ENCODE data around the gene CHD6. TPM values are rescaled to one million over a fixed set of nuclear protein-coding genes. Genes with fewer than 3 reads are reported as not detected.

CHD6 gene
- total RNA-seq = 10 to 100 TPM; 39.4 to 42.5 TPM

- H3K27ac Mint-ChIP-seq = peak within 1 kb of the TSS; percentile 89
Measured at GRCh38 chr20:41617902-41618806, at the start of gene CHD6. CHD6 (minus strand) TSS chr20:41618377; CDS start chr20:41551337, 67,040 bp downstream.

GRCh38 chr20:41664584-41664983 is 46.4 kb upstream of the CHD6 start:
- Mint-ChIP-seq H3K9me3 (peaks cover 3% of the 10 kb centered on the region), H3K4me3 (no peak overlapping the region), H3K27ac (no peak overlapping the region), H3K27me3 (peaks cover 14% of the 10 kb centered on the region), H3K4me1 (peaks cover 2% of the 10 kb centered on the region), H3K36me3 (ENCODE audit: low read depth) (no peaks in the 10 kb centered on the region)
- no peak for DNase-seq
- CTCF ChIA-PET = no interaction called here
- POLR2A ChIA-PET = no interaction called here

More at GRCh38 chr20:41617902-41618806, at the start of gene CHD6:
- no peaks in the 10 kb centered on the region for H3K27me3 Mint-ChIP-seq
- peaks cover 40% of the 10 kb centered on the region for H3K4me1 Mint-ChIP-seq
- ChIA-PET CTCF (interaction anchor here (0.7 to 2.0 kb wide), 4 partner anchors 11 to 655 kb away, joined by 3 to 4 read pairs (median 4); no protein-coding TSS in a partner anchor), POLR2A (interaction anchor here (0.6 to 1.0 kb wide), 2 partner anchors 74 to 199 kb away, joined by 6 to 7 read pairs; no protein-coding TSS in a partner anchor)
- peak within 1 kb of the TSS; percentile 86 for H3K4me3 Mint-ChIP-seq
- no peaks in the 10 kb centered on the region for H3K9me3 Mint-ChIP-seq
- H3K36me3 Mint-ChIP-seq (ENCODE audit: low read depth) = peaks cover 2% of the 10 kb centered on the region
- peak; percentile 100 for DNase-seq

- H3K27me3 Mint-ChIP-seq = peaks cover 10% of the 10 kb centered on the region
- POLR2A ChIA-PET = no interaction called here
- H3K4me3 Mint-ChIP-seq = no peak overlapping the region
- no peaks in the 10 kb centered on the region for H3K36me3 Mint-ChIP-seq (ENCODE audit: low read depth)
- peaks cover 7% of the 10 kb centered on the region for H3K4me1 Mint-ChIP-seq
- H3K9me3 Mint-ChIP-seq = peaks cover 3% of the 10 kb centered on the region
- DNase-seq = no peak
- H3K27ac Mint-ChIP-seq = no peak overlapping the region
- CTCF ChIA-PET = no interaction called here
Measured at GRCh38 chr20:41657655-41658054, 39.5 kb upstream of the CHD6 start.

- no peaks in the 10 kb centered on the region for H3K36me3 Mint-ChIP-seq (ENCODE audit: low read depth)
- peaks cover 7% of the 10 kb centered on the region for H3K4me1 Mint-ChIP-seq
- peaks cover 3% of the 10 kb centered on the region for H3K9me3 Mint-ChIP-seq
- H3K27ac Mint-ChIP-seq = no peak overlapping the region
- no peak for DNase-seq
- H3K27me3 Mint-ChIP-seq = peaks cover 6% of the 10 kb centered on the region
- ChIA-PET POLR2A (no interaction called here), CTCF (interaction anchor here (0.6 to 1.0 kb wide), 2 partner anchors 13 to 130 kb away, joined by 3 to 4 read pairs; no protein-coding TSS in a partner anchor)
- no peak overlapping the region for H3K4me3 Mint-ChIP-seq
Measured at GRCh38 chr20:41655962-41656618, 37.9 kb upstream of the CHD6 start.

GRCh38 chr20:41654884-41655283 is 36.7 kb upstream of the CHD6 start:
- no peaks in the 10 kb centered on the region for H3K9me3 Mint-ChIP-seq
- peaks cover 7% of the 10 kb centered on the region for H3K4me1 Mint-ChIP-seq
- no peak overlapping the region for H3K4me3 Mint-ChIP-seq
- no peaks in the 10 kb centered on the region for H3K36me3 Mint-ChIP-seq (ENCODE audit: low read depth)
- DNase-seq = no peak
- ChIA-PET POLR2A (no interaction called here), CTCF (interaction anchor here (0.6 kb wide), 1 partner anchor 15 kb away, joined by 3 read pairs; no protein-coding TSS in a partner anchor)
- no peak overlapping the region for H3K27ac Mint-ChIP-seq
- H3K27me3 Mint-ChIP-seq = peaks cover 9% of the 10 kb centered on the region

- no peak overlapping the region for H3K4me3 Mint-ChIP-seq
- POLR2A ChIA-PET = no interaction called here
- H3K27me3 Mint-ChIP-seq = peaks cover 9% of the 10 kb centered on the region
- H3K36me3 Mint-ChIP-seq (ENCODE audit: low read depth) = no peaks in the 10 kb centered on the region
- H3K9me3 Mint-ChIP-seq = no peaks in the 10 kb centered on the region
- CTCF ChIA-PET = no interaction called here
- no peak overlapping the region for H3K27ac Mint-ChIP-seq
- peaks cover 2% of the 10 kb centered on the region for H3K4me1 Mint-ChIP-seq
- no peak for DNase-seq
Measured at GRCh38 chr20:41654292-41654691, 36.1 kb upstream of the CHD6 start.

GRCh38 chr20:41650231-41650948 is 32.2 kb upstream of the CHD6 start:
- Mint-ChIP-seq H3K36me3 (ENCODE audit: low read depth) (no peaks in the 10 kb centered on the region), H3K27ac (no peak overlapping the region), H3K27me3 (peaks cover 5% of the 10 kb centered on the region), H3K9me3 (no peaks in the 10 kb centered on the region), H3K4me1 (no peaks in the 10 kb centered on the region), H3K4me3 (no peak overlapping the region)
- CTCF ChIA-PET = no interaction called here
- POLR2A ChIA-PET = no interaction called here
- no peak for DNase-seq

- no peaks in the 10 kb centered on the region for H3K9me3 Mint-ChIP-seq
- DNase-seq = no peak
- H3K4me1 Mint-ChIP-seq = no peaks in the 10 kb centered on the region
- H3K27ac Mint-ChIP-seq = no peak overlapping the region
- H3K27me3 Mint-ChIP-seq = peaks cover 5% of the 10 kb centered on the region
- ChIA-PET CTCF (interaction anchor here (1.2 kb wide), 1 partner anchor 15 kb away, joined by 3 read pairs; no protein-coding TSS in a partner anchor), POLR2A (no interaction called here)
- H3K4me3 Mint-ChIP-seq = no peak overlapping the region
- no peaks in the 10 kb centered on the region for H3K36me3 Mint-ChIP-seq (ENCODE audit: low read depth)
Measured at GRCh38 chr20:41649489-41649888, 31.3 kb upstream of the CHD6 start.

- Mint-ChIP-seq H3K36me3 (ENCODE audit: low read depth) (no peaks in the 10 kb centered on the region), H3K4me3 (no peak overlapping the region), H3K27ac (no peak overlapping the region), H3K27me3 (peaks cover 6% of the 10 kb centered on the region), H3K4me1 (no peaks in the 10 kb centered on the region), H3K9me3 (no peaks in the 10 kb centered on the region)
- DNase-seq = no peak
- POLR2A ChIA-PET = no interaction called here
- CTCF ChIA-PET = interaction anchor here (0.9 kb wide), 1 partner anchor 204 kb away, joined by 3 read pairs; no protein-coding TSS in a partner anchor
Measured at GRCh38 chr20:41645372-41645771, 27.2 kb upstream of the CHD6 start.

- Mint-ChIP-seq H3K36me3 (ENCODE audit: low read depth) (no peaks in the 10 kb centered on the region), H3K27ac (no peak overlapping the region), H3K4me3 (no peak overlapping the region), H3K4me1 (no peaks in the 10 kb centered on the region), H3K27me3 (peaks cover 8% of the 10 kb centered on the region), H3K9me3 (no peaks in the 10 kb centered on the region)
- no peak for DNase-seq
- ChIA-PET CTCF (no interaction called here), POLR2A (no interaction called here)
Measured at GRCh38 chr20:41643504-41643938, 25.3 kb upstream of the CHD6 start.

GRCh38 chr20:41639630-41640029 is 21.5 kb upstream of the CHD6 start:
- H3K36me3 Mint-ChIP-seq (ENCODE audit: low read depth) = no peaks in the 10 kb centered on the region
- no peak overlapping the region for H3K4me3 Mint-ChIP-seq
- H3K9me3 Mint-ChIP-seq = no peaks in the 10 kb centered on the region
- ChIA-PET CTCF (interaction anchor here (0.9 kb wide), 1 partner anchor 16 kb away, joined by 3 read pairs; no protein-coding TSS in a partner anchor), POLR2A (interaction anchor here (0.5 kb wide), 1 partner anchor 231 kb away, joined by 4 read pairs; no protein-coding TSS in a partner anchor)
- H3K27me3 Mint-ChIP-seq = peaks cover 10% of the 10 kb centered on the region
- no peak for DNase-seq
- no peak overlapping the region for H3K27ac Mint-ChIP-seq
- no peaks in the 10 kb centered on the region for H3K4me1 Mint-ChIP-seq

GRCh38 chr20:41638456-41638855 is 20.3 kb upstream of the CHD6 start:
- no peaks in the 10 kb centered on the region for H3K4me1 Mint-ChIP-seq

More at GRCh38 chr20:41638456-41638855, 20.3 kb upstream of the CHD6 start:
- Mint-ChIP-seq H3K4me3 (no peak overlapping the region), H3K27ac (no peak overlapping the region), H3K9me3 (no peaks in the 10 kb centered on the region), H3K27me3 (peaks cover 10% of the 10 kb centered on the region), H3K36me3 (ENCODE audit: low read depth) (no peaks in the 10 kb centered on the region)
- ChIA-PET POLR2A (no interaction called here), CTCF (no interaction called here)
- no peak for DNase-seq

Measured in activated CD4-positive, alpha-beta T cell treated with anti-CD3 and anti-CD28 coated beads, Interleukin-2, amount 10 ng/mL, durations not matched to agents 7 days and 5 days (primary cell).